HG03571 (cell line): ENCODE results near the gene LRIG2.
"Not testable (repeated sequence)": the region's sequence is repeated elsewhere in the genome, so short reads cannot be mapped to it uniquely, and the experiment has no call there.

Source experiments
- ATAC-seq: cut with Tn5 transposase; IDR thresholded peaks from one replicate; pipeline ENCODE4 v1.9.1; 2021; ENCODE audit not compliant: unreplicated experiment

Gene LRIG2, protein sequence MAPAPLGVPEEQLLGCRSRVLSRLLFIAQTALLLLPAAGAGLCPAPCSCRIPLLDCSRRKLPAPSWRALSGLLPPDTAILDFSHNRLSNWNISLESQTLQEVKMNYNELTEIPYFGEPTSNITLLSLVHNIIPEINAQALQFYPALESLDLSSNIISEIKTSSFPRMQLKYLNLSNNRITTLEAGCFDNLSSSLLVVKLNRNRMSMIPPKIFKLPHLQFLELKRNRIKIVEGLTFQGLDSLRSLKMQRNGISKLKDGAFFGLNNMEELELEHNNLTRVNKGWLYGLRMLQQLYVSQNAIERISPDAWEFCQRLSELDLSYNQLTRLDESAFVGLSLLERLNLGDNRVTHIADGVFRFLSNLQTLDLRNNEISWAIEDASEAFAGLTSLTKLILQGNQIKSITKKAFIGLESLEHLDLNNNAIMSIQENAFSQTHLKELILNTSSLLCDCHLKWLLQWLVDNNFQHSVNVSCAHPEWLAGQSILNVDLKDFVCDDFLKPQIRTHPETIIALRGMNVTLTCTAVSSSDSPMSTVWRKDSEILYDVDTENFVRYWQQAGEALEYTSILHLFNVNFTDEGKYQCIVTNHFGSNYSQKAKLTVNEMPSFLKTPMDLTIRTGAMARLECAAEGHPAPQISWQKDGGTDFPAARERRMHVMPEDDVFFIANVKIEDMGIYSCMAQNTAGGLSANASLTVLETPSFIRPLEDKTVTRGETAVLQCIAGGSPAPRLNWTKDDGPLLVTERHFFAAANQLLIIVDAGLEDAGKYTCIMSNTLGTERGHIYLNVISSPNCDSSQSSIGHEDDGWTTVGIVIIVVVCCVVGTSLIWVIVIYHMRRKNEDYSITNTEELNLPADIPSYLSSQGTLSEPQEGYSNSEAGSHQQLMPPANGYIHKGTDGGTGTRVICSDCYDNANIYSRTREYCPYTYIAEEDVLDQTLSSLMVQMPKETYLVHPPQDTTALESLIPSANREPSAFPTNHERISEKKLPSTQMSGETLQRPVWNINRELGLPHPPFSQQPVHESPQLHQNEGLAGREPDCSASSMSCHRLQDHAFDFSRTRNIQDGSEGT

DNA sequence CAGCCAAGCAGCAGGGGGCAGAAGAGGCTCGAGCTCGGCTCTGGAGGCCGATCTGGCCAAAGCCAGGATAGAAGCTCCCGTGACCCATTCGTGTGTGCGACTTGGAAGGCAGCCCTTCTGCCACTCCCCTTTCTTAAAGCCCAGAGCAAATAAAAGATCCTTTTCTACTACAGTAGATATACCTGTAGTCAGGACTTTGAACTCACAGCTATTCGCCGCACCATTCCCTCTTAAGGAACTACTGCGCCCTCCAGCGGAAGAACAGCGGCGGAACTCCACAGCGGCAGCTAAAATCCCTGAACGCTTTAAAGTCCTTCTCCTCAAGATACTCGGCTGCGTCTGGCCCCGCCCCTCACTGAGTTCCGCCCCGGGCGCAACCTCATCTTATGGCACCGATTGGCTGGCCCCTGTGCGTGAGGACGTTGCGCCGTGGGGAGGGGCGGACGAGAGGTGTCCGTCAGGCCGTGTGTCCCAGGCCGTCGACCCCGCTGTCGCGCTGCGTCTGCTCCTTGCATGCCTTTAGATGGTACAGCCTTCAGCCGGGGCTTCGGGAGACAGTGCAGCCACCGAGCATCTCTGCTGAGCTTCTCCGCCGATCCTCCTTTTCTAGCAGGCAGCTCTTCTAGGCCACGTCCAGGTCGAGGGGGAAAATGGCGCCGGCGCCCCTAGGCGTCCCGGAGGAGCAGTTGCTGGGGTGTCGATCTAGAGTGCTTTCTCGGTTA, at the start of gene LRIG2:
Gene LRIG2, plus strand, starts transcription at position 442 of the 722 bp plus-strand sequence. Its CDS starts 209 bp downstream, at position 651.
- ATAC-seq: peak; percentile 96

DNA sequence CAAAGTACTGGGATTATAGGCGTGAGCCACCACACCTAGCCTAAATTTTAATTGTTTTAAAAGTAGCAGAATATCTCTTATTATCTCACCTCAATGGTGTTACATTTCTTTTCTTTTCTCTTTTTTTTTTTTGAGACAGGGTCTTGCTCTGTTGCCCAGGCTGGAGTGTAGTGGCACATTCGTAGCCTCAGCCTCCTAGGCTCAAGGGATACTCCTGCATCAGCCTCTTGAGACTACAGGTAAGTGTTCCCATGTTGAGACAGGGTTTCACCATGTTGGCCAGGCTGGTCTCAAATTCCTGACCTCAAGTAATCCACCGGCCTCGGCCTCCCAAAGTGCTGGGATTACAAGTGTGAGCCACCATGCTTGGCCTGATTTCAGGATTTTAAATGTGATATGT, 49.7 kb upstream of the LRIG2 start:
- not testable (repeated sequence) for ATAC-seq

DNA sequence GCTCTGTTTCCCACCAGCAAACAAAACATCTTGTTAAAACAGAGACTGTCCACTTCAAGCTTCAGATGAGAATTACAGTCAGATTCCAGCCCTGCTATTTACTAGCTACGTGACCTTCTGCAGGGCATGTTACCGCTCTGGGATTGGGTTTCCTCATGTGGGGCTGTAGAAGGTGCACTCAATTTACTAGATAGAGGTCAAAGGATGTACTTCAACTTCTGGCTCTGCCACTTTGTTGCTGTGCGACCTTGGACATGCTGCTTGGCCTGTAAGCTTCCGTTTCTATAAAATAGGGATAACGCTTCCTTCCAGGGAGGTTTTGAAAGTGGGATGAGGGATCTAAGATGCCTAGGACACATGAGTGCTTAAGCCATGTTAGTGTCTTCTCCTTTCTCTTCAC, 46.0 kb upstream of the LRIG2 start:
- ATAC-seq: no peak

DNA sequence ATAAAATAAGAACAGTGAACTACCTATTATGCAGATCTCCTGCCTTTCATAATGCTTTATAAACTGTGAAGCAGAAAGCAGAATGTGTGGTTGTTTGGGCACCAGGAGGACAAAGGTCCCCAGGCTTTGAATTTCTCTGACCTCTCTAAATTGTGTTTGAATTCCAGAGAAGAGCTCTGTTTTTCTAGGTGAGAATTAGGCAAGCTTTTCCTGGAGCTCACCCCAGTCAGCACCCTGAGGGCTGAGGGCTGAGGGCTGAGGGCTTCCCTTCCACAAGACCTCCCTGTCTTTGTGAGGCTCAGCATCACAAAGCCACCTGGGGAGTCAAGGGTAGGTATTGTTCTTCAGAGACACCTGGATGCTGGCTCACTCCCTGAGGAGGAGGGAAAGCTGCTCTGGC, 45.5 kb upstream of the LRIG2 start:
- ATAC-seq: no peak

DNA sequence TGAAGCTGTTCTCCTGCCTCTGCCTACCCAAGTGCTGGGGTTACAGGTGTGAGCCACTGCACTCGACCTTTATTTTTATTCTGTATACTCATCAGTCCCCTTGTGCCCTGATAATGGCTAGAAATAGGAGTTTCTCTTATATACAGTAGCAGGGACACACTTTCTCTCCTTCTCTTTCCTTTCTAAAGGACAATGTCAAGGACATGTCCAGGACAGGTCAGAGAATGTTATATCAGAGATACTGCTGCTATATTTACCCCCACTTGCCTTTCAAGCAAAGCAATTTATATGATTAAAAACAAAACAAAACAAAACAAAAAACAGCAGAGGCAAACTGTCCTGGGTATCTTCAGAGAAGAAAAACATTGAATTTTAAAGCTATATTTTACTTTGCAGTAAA, 43.2 kb upstream of the LRIG2 start:
- ATAC-seq: no peak

DNA sequence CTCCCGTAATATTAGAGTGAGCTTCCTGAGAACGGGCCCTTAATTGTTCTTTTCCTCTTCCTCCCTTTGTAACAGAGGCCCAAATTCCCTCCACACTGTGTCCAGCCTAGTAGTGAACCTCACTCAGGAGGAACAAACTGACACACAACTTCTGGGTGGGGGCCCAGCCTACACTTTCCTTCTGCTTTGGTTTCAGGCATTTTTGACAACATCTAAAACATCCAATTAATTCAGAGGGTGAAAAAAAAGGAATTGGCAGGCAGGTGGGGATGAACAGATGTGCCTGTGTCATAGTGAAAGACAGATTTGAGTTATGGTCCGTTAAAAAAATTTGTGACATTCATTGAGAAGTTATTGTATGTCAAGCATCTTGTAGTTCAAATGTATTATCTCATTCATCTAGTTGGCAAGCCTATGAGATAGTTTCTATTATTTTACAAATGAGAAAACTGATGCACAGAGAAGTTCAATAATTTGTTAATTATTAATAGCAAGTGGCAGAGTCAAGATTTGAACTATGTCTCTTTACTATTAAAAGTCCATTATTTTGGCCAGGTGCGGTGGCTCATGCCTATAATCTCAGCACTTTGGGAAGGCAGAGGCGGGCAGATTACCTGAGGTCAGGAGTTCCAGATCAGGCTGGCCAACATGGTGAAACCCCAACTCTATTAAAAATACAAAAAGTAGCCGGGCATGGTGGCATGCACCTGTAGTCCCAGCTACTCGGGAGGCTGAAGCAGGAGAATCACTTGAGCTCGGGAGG, 41.6 kb upstream of the LRIG2 start:
- ATAC-seq: peak; percentile 60

DNA sequence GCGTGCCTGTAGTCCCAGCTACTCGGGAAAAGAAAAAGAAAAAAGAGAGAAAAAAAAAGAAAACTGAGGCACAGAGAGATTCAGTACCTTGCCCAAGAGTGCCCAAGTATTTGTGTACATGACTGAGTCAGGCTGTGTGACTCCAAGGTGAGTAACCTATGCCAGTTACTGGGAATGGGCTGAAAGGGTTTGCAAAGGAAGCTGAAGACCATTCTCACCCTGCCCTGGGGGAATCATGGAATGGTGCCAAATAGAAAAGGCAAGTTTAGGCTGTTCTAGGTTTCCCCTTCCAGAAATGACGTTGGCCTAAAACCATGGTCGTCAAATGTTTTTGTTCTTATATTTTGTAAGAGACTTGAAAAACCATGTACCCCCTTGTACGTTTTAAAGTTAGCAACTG, 37.9 kb upstream of the LRIG2 start:
- ATAC-seq: no peak

DNA sequence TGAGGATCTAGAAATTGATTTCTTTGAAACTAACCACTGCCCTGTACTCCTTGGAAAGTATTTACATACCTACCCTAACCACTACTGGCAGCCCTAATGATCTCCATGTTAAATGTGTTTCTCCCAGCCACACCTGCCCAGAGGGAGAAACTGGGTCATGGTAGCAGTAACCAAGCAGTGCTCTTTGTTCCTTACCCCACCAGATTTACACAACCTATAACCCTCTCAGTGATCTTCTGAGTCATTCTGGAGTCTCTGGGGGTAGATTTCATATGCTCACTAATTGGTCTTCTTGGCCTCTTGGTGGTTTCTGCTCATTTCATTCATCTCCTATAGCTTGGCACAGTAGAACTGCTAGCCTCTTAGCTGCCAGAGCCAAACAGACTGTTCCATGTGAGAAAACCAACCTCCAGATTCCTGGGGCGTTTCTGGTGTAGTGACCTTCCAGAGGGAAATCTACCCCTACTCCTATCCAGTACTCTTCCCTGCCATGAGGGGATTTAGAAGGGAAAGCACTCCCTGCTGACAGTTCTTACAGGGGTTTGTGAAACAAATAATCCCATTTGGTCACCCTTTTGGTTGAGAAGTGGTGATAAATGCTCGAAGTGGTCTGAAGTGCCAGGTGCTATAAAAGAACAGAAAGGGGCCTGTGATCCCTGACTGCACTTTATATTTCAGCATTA, 36.2 kb upstream of the LRIG2 start:
- ATAC-seq: no peak

DNA sequence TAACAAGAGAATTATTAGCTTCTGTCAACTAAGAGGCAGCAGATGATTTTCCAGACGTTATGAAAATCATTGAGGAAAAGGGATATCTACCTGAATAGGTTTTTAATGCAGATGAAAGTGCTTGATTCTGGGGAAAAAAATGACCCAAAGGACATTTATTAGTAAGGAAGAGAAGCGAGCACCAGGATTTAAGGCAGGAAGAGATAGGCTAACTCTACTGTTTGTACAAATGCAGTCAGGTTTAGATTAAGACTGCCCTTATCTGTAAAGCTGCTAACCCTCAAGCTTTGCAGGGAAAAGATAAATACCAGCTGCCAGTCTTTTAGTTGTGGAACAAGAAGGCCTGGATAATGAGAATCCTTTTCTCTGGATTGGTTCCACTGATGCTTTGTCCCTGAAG, 33.0 kb upstream of the LRIG2 start:
- ATAC-seq: no peak

DNA sequence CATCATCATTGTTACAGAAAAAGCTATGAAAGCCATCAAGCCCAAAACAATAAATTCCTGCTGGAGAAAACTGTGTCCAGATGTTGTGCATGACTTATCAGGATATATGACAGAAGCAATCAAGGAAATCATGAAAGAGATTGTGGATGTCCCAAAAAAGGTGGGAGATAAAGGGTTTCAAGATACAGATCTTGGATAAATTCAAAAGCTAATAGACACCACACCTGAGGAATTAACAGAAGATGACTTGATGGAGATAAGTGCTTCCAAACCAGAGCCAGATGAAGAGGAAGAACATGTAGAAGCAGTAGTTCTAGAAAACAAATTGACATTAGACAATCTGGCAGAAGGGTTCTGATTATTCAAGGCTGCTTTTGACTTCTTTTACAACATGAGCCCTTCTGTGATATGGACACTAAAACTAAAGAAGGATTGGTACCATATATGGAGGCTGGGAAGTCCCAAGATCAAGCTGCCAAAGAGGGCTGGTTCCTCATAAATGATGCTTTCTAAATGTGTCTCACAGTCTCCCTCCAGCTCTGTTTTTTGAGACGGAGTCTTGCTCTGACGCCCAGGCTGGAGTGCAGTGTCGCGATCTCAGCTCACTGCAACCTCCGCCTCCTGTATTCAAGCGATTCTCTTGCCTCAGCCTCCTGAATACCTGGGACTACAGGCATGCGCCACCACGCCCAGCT, 32.1 kb upstream of the LRIG2 start:
- ATAC-seq: no peak

DNA sequence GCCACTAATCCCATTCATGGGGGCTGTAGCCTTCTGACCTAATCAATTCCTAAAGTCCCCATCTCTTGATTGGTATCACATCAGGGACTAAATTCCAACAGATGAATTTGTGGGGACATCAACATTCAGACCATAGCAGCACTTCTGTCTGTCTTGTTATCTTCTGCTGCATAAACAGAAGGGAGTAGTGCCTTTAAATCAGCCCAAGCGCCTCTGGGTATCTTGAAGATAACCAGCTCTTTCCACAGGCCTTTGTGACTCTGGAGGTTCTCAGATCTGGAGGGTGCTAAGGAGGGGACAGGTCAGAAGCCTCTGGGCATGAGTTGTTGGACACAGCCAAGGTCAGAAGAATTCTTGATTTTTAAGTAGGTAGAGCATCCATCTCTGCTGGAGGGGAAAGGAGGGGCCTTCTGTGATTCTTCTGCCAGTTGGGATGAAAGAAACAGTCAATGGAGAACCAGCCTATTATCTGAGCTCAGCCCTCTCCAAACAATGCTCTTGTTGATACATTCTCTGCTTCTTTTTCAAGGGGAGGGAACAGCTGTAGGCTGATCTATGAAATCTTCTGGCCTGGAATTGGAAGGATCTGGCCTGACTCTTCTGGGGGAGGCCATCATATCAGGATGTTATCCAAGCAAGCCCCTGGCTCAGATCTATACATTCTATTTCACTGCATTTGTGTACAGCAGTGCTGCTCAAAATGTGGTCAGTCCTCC, 31.3 kb upstream of the LRIG2 start:
- no peak for ATAC-seq

DNA sequence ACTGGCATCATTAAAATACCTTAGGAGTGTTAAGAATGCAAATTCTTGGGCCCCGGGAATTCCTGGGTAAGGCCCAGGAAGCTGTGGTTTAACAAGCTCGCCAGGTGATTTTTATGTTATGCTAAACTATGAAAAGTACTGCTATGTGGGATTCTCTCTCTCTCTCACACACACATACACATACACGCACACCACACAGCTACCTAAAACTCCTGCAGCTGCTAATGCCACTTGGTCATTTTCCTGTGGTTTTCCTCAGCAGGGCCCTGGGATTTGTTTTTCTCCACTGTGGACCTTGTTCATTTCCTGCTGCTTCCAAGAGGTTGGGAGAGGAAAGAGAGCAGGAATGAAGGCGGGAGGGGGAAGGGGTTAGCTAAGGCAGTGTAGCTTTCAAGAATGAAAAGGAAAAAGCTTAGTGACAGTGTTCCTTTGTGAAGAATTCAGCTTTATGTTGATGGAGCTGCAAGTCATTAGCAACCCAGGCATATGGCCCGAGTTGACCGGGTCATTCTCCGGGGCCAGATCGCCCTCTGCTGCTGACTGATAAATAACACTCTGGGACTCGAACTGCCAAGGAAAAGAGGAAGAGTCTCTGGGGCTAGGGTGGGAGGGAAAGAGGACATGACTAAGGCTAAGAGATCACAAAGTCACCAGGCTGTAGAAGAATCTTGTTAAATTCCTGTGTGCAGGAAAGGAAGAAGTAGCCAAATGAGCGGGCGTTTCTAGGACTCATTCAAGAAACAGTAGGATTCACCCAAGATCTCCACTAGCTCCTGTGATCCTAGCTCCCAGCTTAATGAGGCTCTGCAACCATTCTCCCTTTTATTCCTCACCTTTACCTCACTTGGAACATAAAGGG, 30.5 kb upstream of the LRIG2 start:
- ATAC-seq: peak; percentile 76

DNA sequence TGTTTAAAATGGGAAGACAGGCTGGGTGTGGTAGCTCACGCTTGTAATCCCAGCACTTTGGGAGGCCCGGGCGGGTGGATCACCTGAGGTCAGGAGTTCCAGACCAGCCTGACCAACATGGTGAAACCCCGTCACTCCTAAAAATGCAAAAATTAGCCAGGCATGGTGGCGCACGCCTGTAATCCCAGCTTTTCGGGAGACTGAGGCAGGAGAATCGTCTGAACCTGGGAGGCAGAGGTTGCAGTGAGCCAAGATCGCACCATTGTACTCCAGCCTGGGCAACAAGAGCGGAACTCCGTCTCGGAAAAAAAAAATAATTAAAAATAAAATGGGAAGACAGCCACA, 29.9 kb upstream of the LRIG2 start:
- ATAC-seq: not testable (repeated sequence)

DNA sequence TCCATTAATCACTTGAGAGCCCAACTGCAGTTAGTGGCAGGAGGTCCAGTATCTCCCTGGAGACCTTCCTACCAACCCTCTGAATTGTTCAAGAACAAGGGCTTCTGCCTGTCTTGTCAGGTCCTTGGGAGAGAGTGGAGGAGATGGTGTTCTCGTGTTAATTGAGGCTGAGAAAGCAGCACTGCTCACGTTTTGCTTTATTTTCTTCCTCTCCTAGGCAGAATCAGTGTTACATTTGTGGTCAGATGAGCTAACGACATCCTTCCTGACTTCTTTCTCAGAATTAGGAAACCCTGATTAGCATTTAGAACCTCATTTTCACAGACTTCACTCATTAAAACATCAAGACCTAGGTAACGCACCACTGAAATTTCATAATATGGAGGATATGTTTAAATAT, 26.4 kb upstream of the LRIG2 start:
- no peak for ATAC-seq

DNA sequence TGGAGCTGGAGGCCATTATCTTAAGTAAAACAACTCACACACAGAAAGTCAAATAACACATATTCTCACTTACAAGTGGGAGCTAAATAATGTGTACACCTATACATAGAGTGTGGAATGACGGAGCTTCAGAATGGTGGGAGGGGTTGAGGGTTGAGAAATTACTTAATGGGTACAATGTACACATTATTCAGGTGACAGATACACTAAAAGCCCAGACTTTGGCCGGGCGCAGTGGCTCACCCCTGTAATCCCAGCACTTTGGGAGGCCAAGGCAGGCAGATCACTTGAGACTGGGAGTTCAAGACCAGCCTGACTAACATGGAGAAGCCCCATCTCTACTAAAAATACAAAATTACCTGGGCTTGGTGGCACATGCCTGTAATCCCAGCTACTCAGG, 24.9 kb upstream of the LRIG2 start:
- ATAC-seq: no peak

DNA sequence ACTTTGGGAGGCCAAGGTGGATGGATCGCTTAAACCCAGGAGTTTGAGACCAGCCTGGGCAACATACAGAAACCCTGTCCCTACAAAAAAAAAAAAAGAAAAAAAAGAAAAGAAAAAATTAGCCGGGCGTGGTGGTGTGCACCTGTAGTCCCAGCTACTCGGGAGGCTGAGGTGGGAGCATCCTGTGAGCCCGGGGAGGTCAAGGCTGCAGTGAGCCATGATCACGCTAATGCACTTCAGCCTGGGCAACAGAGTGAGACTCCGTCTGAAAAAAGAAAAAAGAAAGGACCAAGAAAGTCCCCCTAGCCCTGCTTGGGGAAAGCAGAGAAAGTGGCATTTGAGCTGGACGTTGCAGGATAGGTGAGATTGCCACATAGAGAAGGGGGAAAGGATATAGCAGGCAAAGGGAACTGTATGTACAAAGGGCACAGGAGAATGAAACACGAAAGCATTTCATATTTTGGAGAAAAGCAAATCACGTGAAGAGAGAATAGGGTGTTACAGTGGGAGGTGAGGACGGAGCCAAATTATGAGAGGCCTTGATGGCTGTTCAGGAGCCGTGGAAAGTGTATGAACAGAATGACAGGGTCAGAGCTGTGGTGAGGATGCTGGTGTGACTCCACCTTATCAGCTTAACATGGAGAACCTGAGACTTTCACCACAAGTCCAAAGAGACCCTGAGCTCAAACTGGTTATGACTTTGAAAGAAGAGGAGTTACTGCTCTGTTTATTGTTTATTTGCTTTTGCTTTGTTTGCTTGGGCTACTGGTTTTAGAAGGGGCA, 19.5 kb upstream of the LRIG2 start:
- no peak for ATAC-seq

DNA sequence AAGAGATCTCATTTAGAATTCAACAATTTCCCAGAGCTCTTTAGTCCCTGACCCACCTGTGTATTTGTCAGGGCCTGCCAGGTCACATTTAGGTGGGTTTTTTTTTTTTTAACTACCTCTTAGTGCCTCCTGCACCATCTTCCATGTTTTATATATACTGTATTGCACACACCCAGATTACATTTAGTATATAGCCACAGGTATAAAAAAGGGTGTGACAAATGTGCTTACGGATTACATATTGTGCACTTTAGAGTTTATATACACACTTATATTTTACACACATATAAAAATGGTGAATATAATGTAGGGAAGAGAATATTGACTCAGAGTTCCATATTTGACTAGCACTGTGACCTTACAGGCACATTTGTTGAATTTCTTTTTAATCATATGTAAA, 17.4 kb upstream of the LRIG2 start:
- ATAC-seq: no peak
